NCI-H2029 (cell line): Measurements from ENCODE around the gene UNC13D.
A peak's percentile ranks its signal among the peaks of the same experiment; 100 is the strongest.
"Not testable (repeated sequence)": the region's sequence is repeated elsewhere in the genome, so short reads cannot be mapped to it uniquely, and the experiment has no call there.

Source experiments
- DNase-seq: peaks from one replicate; lab custom pipeline; 2025; lab: John Stamatoyannopoulos, UW

UNC13D gene

GRCh38 chr17:75799402-75799801, 44.8 kb downstream of the UNC13D start:
- no peak for DNase-seq

- DNase-seq, result no peak
These were observed 48.2 kb downstream of the UNC13D start for GRCh38 chr17:75795820-75796607.

- no peak for DNase-seq
These were observed 50.7 kb downstream of the UNC13D start for GRCh38 chr17:75793460-75793859.

GRCh38 chr17:75791254-75791653, 53.0 kb downstream of the UNC13D start:
- DNase-seq, result no peak

- DNase-seq, result peak; percentile 78
These were observed 59.0 kb downstream of the UNC13D start for GRCh38 chr17:75785016-75785890.

GRCh38 chr17:75784473-75785015, 59.7 kb downstream of the UNC13D start, which contains the start of gene UNK:
Gene UNK (plus strand): TSS chr17:75784806. CDS start chr17:75784881, 75 bp downstream.
- peak; percentile 95 for DNase-seq

- DNase-seq, result no peak
These were observed 60.3 kb downstream of the UNC13D start for GRCh38 chr17:75783803-75784472.

- peak; percentile 15 for DNase-seq
These were observed 61.0 kb downstream of the UNC13D start for GRCh38 chr17:75783069-75783783.

GRCh38 chr17:75779987-75780889, 64.0 kb downstream of the UNC13D start:
- no peak for DNase-seq

- peak; percentile 98 for DNase-seq
These were observed 64.8 kb downstream of the UNC13D start for GRCh38 chr17:75779250-75779986.

- peak; percentile 55 for DNase-seq
These were observed 65.3 kb downstream of the UNC13D start for GRCh38 chr17:75778861-75779249.

GRCh38 chr17:75778066-75778860, 65.9 kb downstream of the UNC13D start:
- not testable (repeated sequence) for DNase-seq

GRCh38 chr17:75777296-75777922, 66.8 kb downstream of the UNC13D start:
- no peak for DNase-seq
